ENCODE measurements around the gene FAAP24. TPM values are rescaled to one million over a fixed set of nuclear protein-coding genes. Genes with fewer than 3 reads are reported as not detected.

The FAAP24 gene
- total and polyA plus RNA-seq, 2 of the 8 experiments (the other 6 are each of a cell fraction or from before 2014, with no cell fraction given), result 3.3 to 4.2 TPM

DNA sequence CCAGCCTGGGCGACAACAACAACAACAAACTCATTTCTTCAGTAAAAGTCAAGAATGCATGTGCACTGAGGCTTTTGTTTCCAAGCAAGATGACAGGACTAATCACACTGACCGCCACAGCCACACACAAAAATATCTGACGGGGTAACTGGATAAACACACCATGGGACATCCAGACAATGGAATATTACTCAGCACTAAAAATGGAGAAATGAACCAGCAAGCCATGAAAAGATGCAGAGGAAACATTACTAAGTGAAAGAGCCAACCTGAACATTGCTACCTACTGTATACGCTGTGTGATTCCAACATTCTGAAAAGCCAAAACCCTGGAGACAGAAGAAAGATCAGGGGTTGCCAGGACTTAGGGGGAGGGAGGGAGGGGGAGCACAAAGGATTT lies 36.7 kb downstream of the FAAP24 start:
- Histone ChIP-seq H3K27me3 (replicated peaks in 1 of 4; ENCODE audit: control insufficient read depth in 3 of 4, extremely low read depth in 1 of 4, insufficient read depth in 3 of 4, low read length in 3 of 4) (no peaks in the 10 kb centered on the region), H3K23ac (ENCODE audit: insufficient read length) (no peak overlapping the region), H3K4me2 (ENCODE audit: insufficient read depth in 1 of 2, low read depth in 2 of 2, low read length in 2 of 2) (no peak overlapping the region), H3K9me3 (ENCODE audit: insufficient read depth in 2 of 2, low read depth in 1 of 2, low read length in 1 of 2) (no peaks in the 10 kb centered on the region), H3K56ac (replicated peaks; ENCODE audit: insufficient read length, low read depth, low read length) (no peak overlapping the region), H2BK15ac (ENCODE audit: low read length) (no peak overlapping the region), H4K20me1 (replicated peaks in 1 of 2; ENCODE audit: control insufficient read depth in 1 of 2, insufficient read depth in 2 of 2, low read length in 2 of 2) (no peaks in the 10 kb centered on the region), H4K8ac (ENCODE audit: extremely low read depth, insufficient read depth, low read length) (no peak overlapping the region), H3K79me1 (ENCODE audit: low read depth, low read length) (no peaks in the 10 kb centered on the region; the same call in 1 of the 2 replicates), H3K4ac (replicated peaks; ENCODE audit: insufficient read length, low read depth, low read length) (no peak overlapping the region), H3K23me2 (ENCODE audit: low read depth, low read length) (no peaks in the 10 kb centered on the region), H3K18ac (ENCODE audit: extremely low read depth, low read length) (no peak overlapping the region), H3K4me1 (replicated peaks in 1 of 4; ENCODE audit: control insufficient read depth in 3 of 4, insufficient read depth in 4 of 4, low read length in 3 of 4) (no peaks in the 10 kb centered on the region), H2BK120ac (replicated peaks; ENCODE audit: low read depth, low read length) (no peak overlapping the region), H3K9ac (replicated peaks in 1 of 4; ENCODE audit: extremely low read depth in 1 of 4, low read depth in 3 of 4, low read length in 3 of 4) (no peak overlapping the region), H3K36me3 (ENCODE audit: control insufficient read depth in 2 of 4, insufficient read depth in 4 of 4, low read length in 3 of 4) (peaks cover 5 to 32% (median 17%) of the 10 kb centered on the region in 4 experiments), H4K91ac (replicated peaks; ENCODE audit: insufficient read length, low read length) (no peak overlapping the region), H2BK12ac (ENCODE audit: low read depth, low read length) (no peak overlapping the region), H3K27ac (ENCODE audit: low read depth, low read length) (no peak overlapping the region), H2BK20ac (ENCODE audit: low read length) (no peak overlapping the region), H2AK5ac (ENCODE audit: low read depth, low read length) (no peak overlapping the region), H2BK5ac (ENCODE audit: low read depth, low read length) (no peak overlapping the region), H2AFZ (ENCODE audit: low read length) (no peak overlapping the region), H3K4me3 (ENCODE audit: extremely low read depth in 1 of 4, insufficient read depth in 2 of 4, low read depth in 3 of 4, low read length in 4 of 4) (no peak overlapping the region), H4K5ac (ENCODE audit: insufficient read length, low read depth, low read length) (no peak overlapping the region), H3K14ac (ENCODE audit: insufficient read length) (no peak overlapping the region), H3K79me2 (ENCODE audit: control insufficient read depth in 1 of 2, insufficient read depth in 2 of 2, low read length in 2 of 2) (no peaks in the 10 kb centered on the region)
- 95% methylated on average over 4 of the region's 4 CpGs; no CpG with 5 or more reads in 1 of the 2 experiments for WGBS, 2 experiments (ENCODE audit: extremely low coverage in 1 of 2, insufficient coverage in 1 of 2, insufficient read length in 1 of 2, insufficient replicate concordance in 2 of 2, low coverage in 1 of 2, low lambda C conversion rate in 2 of 2, missing lambda C conversion rate in 1 of 2)
- no peak for DNase-seq (ENCODE audit: low read depth in 1 of 2, low spot score in 2 of 2)
- POLR2A ChIA-PET (ENCODE audit: partially characterized antibody), result no interaction called here
- CTCF ChIA-PET (ENCODE audit: partially characterized antibody), result interaction anchor here (0.9 kb wide), 1 partner anchor 14 kb away, joined by 5 read pairs; no protein-coding TSS in a partner anchor
- no peak for FAIRE-seq
- TF ChIP-seq JUND (IDR thresholded peaks at IDR 0.05; ENCODE audit: low read length) (no peak), RFX5 (IDR thresholded peaks at IDR 0.05; ENCODE audit: borderline replicate concordance, low read depth, low read length) (no peak), GTF2F1 (IDR thresholded peaks at IDR 0.05; ENCODE audit: borderline replicate concordance, low read depth, low read length) (no peak), PHF8 (conservative IDR thresholded peaks at IDR 0.05; ENCODE audit: low read depth, low read length) (no peak), HDAC6 (IDR thresholded peaks at IDR 0.05; ENCODE audit: low read depth, low read length) (no peak)
